HG02678 (cell line): ENCODE measurements around the gene SLC25A51.
"Not testable (repeated sequence)": the region's sequence is repeated elsewhere in the genome, so short reads cannot be mapped to it uniquely, and the experiment has no call there.

ENCODE experiments used
- ATAC-seq: cut with Tn5 transposase; IDR thresholded peaks from one replicate; pipeline ENCODE4 v1.9.1; 2021; ENCODE audit warnings: mild to moderate bottlenecking, moderate library complexity; ENCODE audit not compliant: unreplicated experiment

Gene SLC25A51

GRCh38 chr9:37905776-37906175, 1.8 kb upstream of the SLC25A51 start:
- ATAC-seq = no peak

- ATAC-seq = no peak
Measured at GRCh38 chr9:37905131-37905505, 1.2 kb upstream of the SLC25A51 start.

- ATAC-seq = no peak
Measured at GRCh38 chr9:37904445-37905130, 661 bp upstream of the SLC25A51 start.

- peak; percentile 15 for ATAC-seq
Measured at GRCh38 chr9:37902796-37903646, 906 bp downstream of the SLC25A51 start.

- ATAC-seq = no peak
Measured at GRCh38 chr9:37902131-37902530, 1.8 kb downstream of the SLC25A51 start.

GRCh38 chr9:37899041-37899440, 4.9 kb downstream of the SLC25A51 start:
- no peak for ATAC-seq

- ATAC-seq = no peak
Measured at GRCh38 chr9:37897665-37898064, 6.3 kb downstream of the SLC25A51 start.

- no peak for ATAC-seq
Measured at GRCh38 chr9:37892063-37892462, 11.9 kb downstream of the SLC25A51 start.

- ATAC-seq = not testable (repeated sequence)
Measured at GRCh38 chr9:37891042-37891441, 12.9 kb downstream of the SLC25A51 start.

- no peak for ATAC-seq
Measured at GRCh38 chr9:37889536-37889935, 14.4 kb downstream of the SLC25A51 start.

GRCh38 chr9:37887977-37888583, 15.8 kb downstream of the SLC25A51 start:
- not testable (repeated sequence) for ATAC-seq

GRCh38 chr9:37880916-37881479, 22.9 kb downstream of the SLC25A51 start:
- no peak for ATAC-seq

- ATAC-seq = no peak
Measured at GRCh38 chr9:37876376-37876775, 27.6 kb downstream of the SLC25A51 start.

GRCh38 chr9:37873955-37874354, 30.0 kb downstream of the SLC25A51 start:
- ATAC-seq = no peak

- ATAC-seq = no peak
Measured at GRCh38 chr9:37870799-37871176, 33.1 kb downstream of the SLC25A51 start.

- ATAC-seq = no peak
Measured at GRCh38 chr9:37870081-37870798, 33.7 kb downstream of the SLC25A51 start.

- ATAC-seq = no peak
Measured at GRCh38 chr9:37862530-37862929, 41.4 kb downstream of the SLC25A51 start.

GRCh38 chr9:37859043-37859442, 44.9 kb downstream of the SLC25A51 start:
- ATAC-seq = no peak

GRCh38 chr9:37856551-37856950, 47.4 kb downstream of the SLC25A51 start:
- ATAC-seq = no peak

- no peak for ATAC-seq
Measured at GRCh38 chr9:37852222-37852621, 51.7 kb downstream of the SLC25A51 start.
